ENCODE results near the gene CACNA1B. TPM values are rescaled to one million over a fixed set of nuclear protein-coding genes. Genes with fewer than 3 reads are reported as not detected.

Gene CACNA1B
- total RNA-seq, 1 donor, result under 0.01 TPM

DNA sequence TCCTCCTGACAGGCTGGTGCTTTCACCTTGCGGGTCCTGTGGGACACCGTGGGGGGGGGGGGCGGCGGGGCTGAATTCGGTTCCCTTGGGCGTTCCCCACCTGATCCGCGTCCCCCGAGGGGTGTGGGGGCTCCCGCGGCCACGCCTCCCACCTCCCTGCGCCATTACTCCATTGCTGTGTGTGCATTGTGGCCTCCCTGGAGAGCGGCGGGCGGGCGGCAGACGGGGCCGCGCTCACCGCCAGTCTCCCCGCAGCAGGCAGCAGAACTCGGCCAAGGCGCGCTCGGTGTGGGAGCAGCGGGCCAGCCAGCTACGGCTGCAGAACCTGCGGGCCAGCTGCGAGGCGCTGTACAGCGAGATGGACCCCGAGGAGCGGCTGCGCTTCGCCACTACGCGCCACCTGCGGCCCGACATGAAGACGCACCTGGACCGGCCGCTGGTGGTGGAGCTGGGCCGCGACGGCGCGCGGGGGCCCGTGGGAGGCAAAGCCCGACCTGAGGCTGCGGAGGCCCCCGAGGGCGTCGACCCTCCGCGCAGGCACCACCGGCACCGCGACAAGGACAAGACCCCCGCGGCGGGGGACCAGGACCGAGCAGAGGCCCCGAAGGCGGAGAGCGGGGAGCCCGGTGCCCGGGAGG, 145.3 kb downstream of the CACNA1B start:
- H3K4me3 ChIP-seq (ENCODE audit: insufficient read depth, low read length), result no peak overlapping the region
- H3K4me1 ChIP-seq (ENCODE audit: insufficient read depth, low read length), result no peaks in the 10 kb centered on the region
- no peak overlapping the region for H3K27ac ChIP-seq (ENCODE audit: low read depth, low read length)
- no peak for DNase-seq (ENCODE audit: insufficient read length, low spot score, missing footprints)
- no peak overlapping the region for H3K4me2 ChIP-seq (ENCODE audit: insufficient read depth, low read length)
- no peaks in the 10 kb centered on the region for H4K20me1 ChIP-seq (ENCODE audit: insufficient read depth, low read length)
- H3K9me3 ChIP-seq (ENCODE audit: low read depth, low read length), result no peaks in the 10 kb centered on the region
- no peaks in the 10 kb centered on the region for H3K36me3 ChIP-seq (ENCODE audit: insufficient read depth, low read length)
- H3K79me2 ChIP-seq (ENCODE audit: insufficient read depth, low read length), result no peaks in the 10 kb centered on the region
- peaks cover 21% of the 10 kb centered on the region for H3K27me3 ChIP-seq (ENCODE audit: insufficient read depth, low read length)
- TF ChIP-seq, protein P1, sequence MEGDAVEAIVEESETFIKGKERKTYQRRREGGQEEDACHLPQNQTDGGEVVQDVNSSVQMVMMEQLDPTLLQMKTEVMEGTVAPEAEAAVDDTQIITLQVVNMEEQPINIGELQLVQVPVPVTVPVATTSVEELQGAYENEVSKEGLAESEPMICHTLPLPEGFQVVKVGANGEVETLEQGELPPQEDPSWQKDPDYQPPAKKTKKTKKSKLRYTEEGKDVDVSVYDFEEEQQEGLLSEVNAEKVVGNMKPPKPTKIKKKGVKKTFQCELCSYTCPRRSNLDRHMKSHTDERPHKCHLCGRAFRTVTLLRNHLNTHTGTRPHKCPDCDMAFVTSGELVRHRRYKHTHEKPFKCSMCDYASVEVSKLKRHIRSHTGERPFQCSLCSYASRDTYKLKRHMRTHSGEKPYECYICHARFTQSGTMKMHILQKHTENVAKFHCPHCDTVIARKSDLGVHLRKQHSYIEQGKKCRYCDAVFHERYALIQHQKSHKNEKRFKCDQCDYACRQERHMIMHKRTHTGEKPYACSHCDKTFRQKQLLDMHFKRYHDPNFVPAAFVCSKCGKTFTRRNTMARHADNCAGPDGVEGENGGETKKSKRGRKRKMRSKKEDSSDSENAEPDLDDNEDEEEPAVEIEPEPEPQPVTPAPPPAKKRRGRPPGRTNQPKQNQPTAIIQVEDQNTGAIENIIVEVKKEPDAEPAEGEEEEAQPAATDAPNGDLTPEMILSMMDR (IDR thresholded peaks at IDR 0.05; ENCODE audit: extremely low read depth, low read depth, low read length), result no peak
- H2AFZ ChIP-seq (ENCODE audit: low read length), result no peak overlapping the region

DNA sequence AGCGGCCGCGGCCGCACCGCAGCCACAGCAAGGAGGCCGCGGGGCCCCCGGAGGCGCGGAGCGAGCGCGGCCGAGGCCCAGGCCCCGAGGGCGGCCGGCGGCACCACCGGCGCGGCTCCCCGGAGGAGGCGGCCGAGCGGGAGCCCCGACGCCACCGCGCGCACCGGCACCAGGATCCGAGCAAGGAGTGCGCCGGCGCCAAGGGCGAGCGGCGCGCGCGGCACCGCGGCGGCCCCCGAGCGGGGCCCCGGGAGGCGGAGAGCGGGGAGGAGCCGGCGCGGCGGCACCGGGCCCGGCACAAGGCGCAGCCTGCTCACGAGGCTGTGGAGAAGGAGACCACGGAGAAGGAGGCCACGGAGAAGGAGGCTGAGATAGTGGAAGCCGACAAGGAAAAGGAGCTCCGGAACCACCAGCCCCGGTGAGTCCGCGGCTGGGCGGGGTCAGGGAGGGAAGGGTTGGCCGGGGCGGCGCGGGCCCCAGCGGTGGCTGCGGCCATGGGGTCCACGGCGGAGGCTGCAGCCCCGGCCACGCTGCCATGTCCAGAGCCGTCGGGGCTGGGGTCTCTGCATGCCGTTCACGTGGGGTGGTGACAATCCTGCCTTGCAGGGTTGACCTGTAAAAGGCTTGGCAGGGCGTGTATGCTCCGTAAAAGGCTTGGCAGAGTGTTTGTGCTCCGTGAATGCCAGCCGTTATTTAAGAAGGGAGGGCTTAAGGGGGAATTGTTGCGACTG, 146.0 kb downstream of the CACNA1B start:
- Histone ChIP-seq H4K20me1 (ENCODE audit: insufficient read depth, low read length) (no peaks in the 10 kb centered on the region), H3K36me3 (ENCODE audit: insufficient read depth, low read length) (no peaks in the 10 kb centered on the region), H3K27me3 (ENCODE audit: insufficient read depth, low read length) (peaks cover 21% of the 10 kb centered on the region), H3K79me2 (ENCODE audit: insufficient read depth, low read length) (no peaks in the 10 kb centered on the region), H3K4me2 (ENCODE audit: insufficient read depth, low read length) (no peak overlapping the region), H3K27ac (ENCODE audit: low read depth, low read length) (no peak overlapping the region), H2AFZ (ENCODE audit: low read length) (no peak overlapping the region), H3K4me1 (ENCODE audit: insufficient read depth, low read length) (no peaks in the 10 kb centered on the region), H3K4me3 (ENCODE audit: insufficient read depth, low read length) (no peak overlapping the region), H3K9me3 (ENCODE audit: low read depth, low read length) (no peaks in the 10 kb centered on the region)
- DNase-seq (ENCODE audit: insufficient read length, low spot score, missing footprints), result no peak
- TF ChIP-seq, protein P1 (IDR thresholded peaks at IDR 0.05; ENCODE audit: extremely low read depth, low read depth, low read length), result no peak

DNA sequence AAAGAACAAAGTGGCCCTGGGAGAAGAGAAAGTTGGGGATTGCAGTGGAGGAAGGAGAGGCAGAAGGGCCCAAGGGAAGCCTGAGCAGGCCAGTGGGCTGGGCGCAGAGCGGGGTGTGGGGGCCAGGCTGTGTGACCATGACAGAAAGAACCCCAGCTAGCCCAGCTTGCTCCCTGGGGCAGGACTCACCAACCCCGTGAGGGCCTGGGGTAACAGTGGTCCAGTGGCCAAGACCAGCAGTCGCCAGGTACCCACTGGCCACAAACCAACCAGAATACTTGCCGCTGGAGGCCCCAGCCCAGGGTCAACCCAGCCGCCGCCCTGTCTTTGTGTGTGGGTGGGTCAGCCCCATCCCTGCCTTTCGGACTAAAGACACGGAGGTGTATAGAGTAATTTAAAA, 146.5 kb downstream of the CACNA1B start:
- no peak for DNase-seq (ENCODE audit: insufficient read length, low spot score, missing footprints)

DNA sequence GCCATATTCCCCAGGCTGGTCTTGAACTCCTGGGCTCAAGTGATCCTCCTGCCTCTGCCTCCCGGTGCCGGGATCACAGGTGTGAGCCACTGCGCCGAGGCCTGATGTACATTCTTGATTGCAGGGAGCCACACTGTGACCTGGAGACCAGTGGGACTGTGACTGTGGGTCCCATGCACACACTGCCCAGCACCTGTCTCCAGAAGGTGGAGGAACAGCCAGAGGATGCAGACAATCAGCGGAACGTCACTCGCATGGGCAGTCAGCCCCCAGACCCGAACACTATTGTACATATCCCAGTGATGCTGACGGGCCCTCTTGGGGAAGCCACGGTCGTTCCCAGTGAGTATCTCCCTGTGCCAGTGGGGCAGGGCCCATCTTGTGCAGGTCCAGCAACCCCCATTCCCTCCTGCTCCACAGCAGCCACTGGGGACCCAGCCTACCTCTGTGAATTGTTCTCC, 147.3 kb downstream of the CACNA1B start:
- Histone ChIP-seq H3K27ac (ENCODE audit: low read depth, low read length) (no peak overlapping the region), H3K79me2 (ENCODE audit: insufficient read depth, low read length) (no peaks in the 10 kb centered on the region), H3K4me3 (ENCODE audit: insufficient read depth, low read length) (no peak overlapping the region), H3K9me3 (ENCODE audit: low read depth, low read length) (no peaks in the 10 kb centered on the region), H3K36me3 (ENCODE audit: insufficient read depth, low read length) (no peaks in the 10 kb centered on the region), H3K27me3 (ENCODE audit: insufficient read depth, low read length) (peaks cover 21% of the 10 kb centered on the region), H3K4me2 (ENCODE audit: insufficient read depth, low read length) (no peak overlapping the region), H2AFZ (ENCODE audit: low read length) (no peak overlapping the region), H3K4me1 (ENCODE audit: insufficient read depth, low read length) (no peaks in the 10 kb centered on the region), H4K20me1 (ENCODE audit: insufficient read depth, low read length) (no peaks in the 10 kb centered on the region)
- TF ChIP-seq, protein P1 (IDR thresholded peaks at IDR 0.05; ENCODE audit: extremely low read depth, low read depth, low read length), result no peak
- DNase-seq (ENCODE audit: insufficient read length, low spot score, missing footprints), result no peak

More for the DNA sequence above, 146.5 kb downstream of the CACNA1B start:
- no peaks in the 10 kb centered on the region for H3K79me2 ChIP-seq (ENCODE audit: insufficient read depth, low read length)
- H4K20me1 ChIP-seq (ENCODE audit: insufficient read depth, low read length), result no peaks in the 10 kb centered on the region
- TF ChIP-seq, protein P1 (IDR thresholded peaks at IDR 0.05; ENCODE audit: extremely low read depth, low read depth, low read length), result no peak
- H3K9me3 ChIP-seq (ENCODE audit: low read depth, low read length), result no peaks in the 10 kb centered on the region
- H3K4me2 ChIP-seq (ENCODE audit: insufficient read depth, low read length), result no peak overlapping the region
- no peak overlapping the region for H3K4me3 ChIP-seq (ENCODE audit: insufficient read depth, low read length)
- no peak overlapping the region for H3K27ac ChIP-seq (ENCODE audit: low read depth, low read length)
- H2AFZ ChIP-seq (ENCODE audit: low read length), result no peak overlapping the region
- H3K27me3 ChIP-seq (ENCODE audit: insufficient read depth, low read length), result peaks cover 21% of the 10 kb centered on the region
- no peaks in the 10 kb centered on the region for H3K36me3 ChIP-seq (ENCODE audit: insufficient read depth, low read length)
- no peaks in the 10 kb centered on the region for H3K4me1 ChIP-seq (ENCODE audit: insufficient read depth, low read length)
